GM18951 (cell line): ENCODE data around the gene DDIAS.
"Not testable (repeated sequence)": the region's sequence is repeated elsewhere in the genome, so short reads cannot be mapped to it uniquely, and the experiment has no call there.

Experiments used
- POLR2A ChIP-seq: IDR thresholded peaks from 4 replicates; pipeline ENCODE4 v1.6.1; 2011; ENCODE audit warnings: mild to moderate bottlenecking; ENCODE audit not compliant: insufficient read length, insufficient read depth; ENCODE audit errors: extremely low read depth
- in situ Hi-C: fragments of 300-500 bp; cut with MboI; formaldehyde crosslinking; loops from one replicate; pipeline ENCODE4 v1.12.0; 2022; ENCODE audit warnings: low sequenced_read_pairs, mixed read lengths, inconsistent platforms; ENCODE audit not compliant: unreplicated experiment

DDIAS gene

GRCh38 chr11:82924522-82925224, 23.1 kb downstream of the DDIAS start:
- in situ Hi-C loops, result no loop called here
- no peak for TF ChIP-seq POLR2A

DNA sequence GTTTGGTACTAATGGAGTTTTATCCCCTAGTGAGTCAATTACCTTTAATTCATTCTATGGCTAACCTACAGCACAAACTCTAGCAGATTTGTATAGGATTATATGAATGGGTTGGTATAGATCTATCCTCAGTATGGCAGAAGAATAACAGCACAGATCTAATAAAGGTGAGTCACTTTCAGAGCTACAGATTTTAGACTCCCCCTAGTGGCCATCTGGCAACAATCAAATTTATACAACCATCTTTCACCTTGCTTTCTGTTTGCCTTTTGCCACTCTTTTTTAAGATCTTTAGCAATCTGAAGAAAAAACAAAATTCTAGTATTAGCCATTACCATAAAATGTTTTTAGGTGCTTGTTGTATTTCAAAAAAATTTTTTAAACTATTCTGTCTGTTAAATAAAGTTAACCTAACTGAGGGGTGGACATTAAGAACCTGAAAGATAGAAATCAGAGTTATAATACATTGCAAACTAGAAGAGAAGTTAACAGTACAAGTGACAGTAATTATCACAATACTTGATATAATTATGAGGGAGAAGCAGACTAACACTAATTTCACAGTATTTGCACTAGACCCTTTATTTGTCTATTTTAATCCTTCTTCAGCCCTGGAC, 25.8 kb downstream of the DDIAS start:
- in situ Hi-C loops, result no loop called here
- no peak for TF ChIP-seq POLR2A

DNA sequence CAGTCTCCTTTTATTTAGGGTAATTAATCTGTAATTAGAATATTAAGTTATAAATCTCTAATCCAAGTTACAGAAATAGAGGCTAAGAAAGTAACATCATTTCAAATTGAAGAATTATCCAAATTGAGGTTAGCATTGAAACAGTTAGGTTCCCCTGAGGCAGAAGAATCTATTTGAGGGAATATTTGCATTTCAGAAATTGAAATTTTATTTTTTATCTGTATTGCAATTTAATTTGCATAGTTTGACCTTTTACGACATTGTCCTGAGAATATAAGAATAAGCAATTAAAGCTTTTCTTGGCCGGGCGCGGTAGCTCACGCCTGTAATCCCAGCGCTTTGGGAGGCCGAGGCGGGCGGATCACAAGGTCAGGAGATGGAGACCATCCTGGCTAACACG, 27.6 kb downstream of the DDIAS start:
- in situ Hi-C loops, result no loop called here
- TF ChIP-seq POLR2A, result no peak

DNA sequence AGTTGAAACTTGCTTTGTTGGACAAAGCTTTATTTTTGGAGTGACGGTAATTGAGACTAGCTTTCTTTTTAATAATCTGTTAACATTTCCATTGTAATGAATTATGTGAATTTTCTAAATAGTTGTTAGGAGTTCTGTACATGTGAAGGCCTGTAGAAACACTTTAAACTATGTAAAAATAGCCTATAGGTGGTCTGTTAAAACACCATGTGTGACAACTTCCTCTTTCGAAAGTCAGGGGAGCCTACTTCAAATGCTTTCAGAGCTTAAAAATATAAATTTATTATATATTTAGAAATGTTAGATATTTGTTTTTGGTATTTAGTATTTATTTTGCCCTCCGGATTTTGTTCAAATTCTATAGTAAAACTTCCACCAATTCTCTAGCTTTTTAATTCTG, 28.7 kb downstream of the DDIAS start:
- in situ Hi-C loops, result no loop called here
- no peak for TF ChIP-seq POLR2A

DNA sequence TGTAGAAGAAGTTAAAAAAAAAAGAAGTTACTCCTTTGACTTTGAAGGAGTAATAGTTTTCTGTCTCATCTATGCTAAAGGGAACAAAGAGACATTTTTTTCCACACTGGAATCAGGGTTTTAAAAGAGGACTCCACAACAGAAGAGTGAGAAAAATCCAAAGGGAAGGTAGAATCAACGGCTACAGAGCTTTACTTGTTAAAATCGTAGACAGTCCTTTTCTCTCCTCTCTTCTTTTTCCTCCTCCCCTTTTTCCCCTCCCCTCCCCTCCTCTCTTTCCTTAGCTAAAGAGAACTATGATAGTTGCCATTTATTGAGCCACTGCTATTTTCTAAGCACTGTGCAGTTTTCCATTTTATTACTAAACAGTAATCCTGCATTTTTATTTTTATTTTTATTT, 29.2 kb downstream of the DDIAS start:
- in situ Hi-C loops, result no loop called here
- TF ChIP-seq POLR2A, result no peak

DNA sequence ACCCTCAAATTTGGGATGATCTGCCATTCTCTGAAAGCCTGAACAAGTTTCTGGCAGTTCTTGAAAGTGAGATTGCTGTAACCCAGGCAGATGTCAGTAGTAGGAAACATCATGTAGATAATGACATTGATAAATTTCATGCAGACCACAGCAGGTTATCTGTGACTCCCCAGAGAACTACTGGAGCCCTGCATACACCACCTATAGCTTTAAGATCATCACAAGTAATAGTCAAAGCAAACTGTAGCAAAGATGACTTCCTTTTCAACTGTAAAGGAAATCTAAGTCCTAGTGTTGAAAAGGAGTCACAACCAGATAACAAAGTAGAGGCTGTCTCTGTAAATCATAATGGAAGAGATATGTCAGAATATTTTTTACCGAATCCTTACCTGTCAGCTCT, 31.0 kb downstream of the DDIAS start:
- TF ChIP-seq POLR2A, result no peak
- in situ Hi-C loops, result no loop called here

GRCh38 chr11:82936261-82936660, 34.7 kb downstream of the DDIAS start:
- TF ChIP-seq POLR2A, result no peak
- in situ Hi-C loops, result no loop called here

DNA sequence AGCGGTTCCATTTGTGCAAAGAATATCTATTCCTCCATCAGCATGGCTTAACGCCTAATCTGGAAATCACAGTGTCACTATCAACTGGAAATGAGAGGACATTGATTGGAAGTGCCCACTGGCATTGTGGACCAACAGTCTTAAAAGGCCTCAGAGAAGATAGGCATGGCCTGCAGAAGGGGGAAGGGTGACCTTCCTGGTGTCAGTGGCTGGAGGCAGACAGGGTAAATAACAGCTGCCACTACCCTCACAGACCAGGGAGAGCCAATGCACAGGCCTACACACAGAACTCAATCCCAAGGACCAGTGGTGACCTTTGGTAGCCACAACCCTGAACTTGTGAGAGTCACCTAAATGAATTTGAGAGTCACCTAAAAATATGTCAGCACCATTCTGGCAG, 36.0 kb downstream of the DDIAS start:
- in situ Hi-C loops, result no loop called here
- no peak for TF ChIP-seq POLR2A

GRCh38 chr11:82939456-82939855, 37.9 kb downstream of the DDIAS start:
- TF ChIP-seq POLR2A, result no peak
- in situ Hi-C loops, result no loop called here

- no peak for TF ChIP-seq POLR2A
- in situ Hi-C loops, result no loop called here
These were observed 40.8 kb downstream of the DDIAS start for GRCh38 chr11:82942376-82942775.

DNA sequence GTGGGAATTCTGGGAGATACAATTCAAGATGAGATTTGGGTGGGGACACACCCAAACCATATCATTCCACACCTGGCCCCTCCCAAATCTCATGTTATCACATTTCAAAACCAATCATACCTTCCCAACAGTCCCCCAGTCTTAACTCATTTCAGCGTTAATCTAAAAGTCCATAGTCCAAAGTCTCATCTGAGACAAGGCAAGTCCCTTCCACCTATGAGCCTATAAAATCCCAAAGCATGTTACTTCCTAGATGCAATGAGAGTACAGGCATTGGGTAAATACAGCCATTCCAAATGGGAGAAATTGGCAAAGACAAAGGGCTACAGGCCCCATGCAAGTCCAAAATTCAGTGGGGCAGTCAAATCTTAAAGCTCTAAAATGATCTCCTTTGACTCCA, 41.9 kb downstream of the DDIAS start:
- in situ Hi-C loops, result not testable (repeated sequence)

DNA sequence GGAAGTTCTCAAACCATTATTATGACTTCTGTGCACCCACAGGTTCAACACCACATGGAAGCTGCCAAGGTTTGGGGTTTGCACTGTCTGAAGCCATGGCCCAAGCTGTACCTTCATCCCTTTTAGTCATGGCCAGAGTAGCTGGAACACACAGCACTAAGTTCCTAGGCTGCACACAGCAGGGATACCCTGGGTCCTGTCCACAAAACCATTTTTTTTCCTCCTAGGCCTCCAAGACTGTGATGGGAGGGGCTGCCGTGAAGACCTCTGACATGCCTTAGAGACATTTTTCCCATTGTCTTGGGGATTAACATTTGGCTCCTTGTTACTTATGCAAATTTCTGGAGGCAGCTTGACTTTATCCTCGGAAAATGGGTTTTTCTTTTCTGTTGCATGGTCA, 42.7 kb downstream of the DDIAS start:
- no peak for TF ChIP-seq POLR2A
- in situ Hi-C loops, result no loop called here

GRCh38 chr11:82945041-82945440, 43.5 kb downstream of the DDIAS start:
- in situ Hi-C loops, result not testable (repeated sequence)

GRCh38 chr11:82945682-82946081, 44.1 kb downstream of the DDIAS start:
- no peak for TF ChIP-seq POLR2A
- in situ Hi-C loops, result no loop called here

DNA sequence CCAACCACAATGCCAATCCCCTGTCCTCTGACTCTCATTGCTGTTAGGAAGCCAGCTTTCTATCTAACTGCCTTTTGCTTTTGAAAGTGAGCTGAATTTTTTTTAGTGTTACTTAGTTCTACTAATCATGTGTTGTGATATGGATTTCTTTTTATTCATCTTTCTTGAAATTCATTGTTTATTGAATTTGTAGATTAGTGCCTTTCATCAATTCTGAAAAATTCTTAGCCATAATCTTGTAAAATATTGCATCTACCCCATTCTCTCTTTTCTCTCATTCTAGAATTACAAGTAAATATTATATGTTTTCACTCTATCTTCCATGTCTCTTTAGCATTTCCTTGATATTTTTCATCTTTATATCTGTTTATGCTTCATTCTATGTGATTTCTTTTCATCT, 47.8 kb downstream of the DDIAS start:
- in situ Hi-C loops, result no loop called here
- TF ChIP-seq POLR2A, result no peak

GRCh38 chr11:82950502-82950901, 49.0 kb downstream of the DDIAS start:
- in situ Hi-C loops, result not testable (repeated sequence)

DNA sequence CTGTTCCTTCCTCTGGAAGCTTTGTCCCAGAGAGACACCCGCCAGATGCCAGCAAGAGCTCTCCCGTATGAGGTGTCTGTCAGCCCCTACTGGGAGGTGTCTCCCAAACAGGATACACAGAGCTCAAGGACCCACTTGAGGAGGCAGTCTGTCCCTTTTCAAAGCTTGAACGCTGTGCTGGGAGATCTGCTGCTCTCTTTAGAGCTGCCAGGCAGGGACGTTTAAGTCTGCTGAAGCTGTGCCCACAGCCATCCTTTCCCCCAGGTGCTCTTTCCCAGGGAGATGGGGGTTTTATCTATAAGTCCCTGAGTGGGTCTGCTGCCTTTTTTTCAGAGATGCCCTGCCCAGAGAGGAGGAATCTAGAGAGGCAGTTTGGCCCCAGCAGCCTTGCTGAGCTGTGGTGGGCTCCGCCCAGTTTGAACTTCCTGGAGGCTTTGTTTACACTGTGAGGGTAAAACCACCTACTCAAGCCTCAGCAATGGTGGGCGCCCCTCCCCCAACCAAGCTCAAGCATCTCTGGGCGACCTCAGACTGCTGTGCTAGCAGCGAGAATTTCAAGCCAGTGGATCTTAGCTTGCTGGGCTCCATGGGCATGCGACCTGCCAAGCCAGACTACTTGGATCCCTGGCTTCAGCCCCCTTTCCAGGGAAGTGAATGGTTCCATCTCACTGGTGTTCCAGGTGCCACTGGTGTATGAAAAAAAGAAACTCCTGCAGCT, 54.4 kb downstream of the DDIAS start:
- in situ Hi-C loops, result not testable (repeated sequence)
